Measurements from ENCODE around the gene FUBP3.

Gene FUBP3

DNA sequence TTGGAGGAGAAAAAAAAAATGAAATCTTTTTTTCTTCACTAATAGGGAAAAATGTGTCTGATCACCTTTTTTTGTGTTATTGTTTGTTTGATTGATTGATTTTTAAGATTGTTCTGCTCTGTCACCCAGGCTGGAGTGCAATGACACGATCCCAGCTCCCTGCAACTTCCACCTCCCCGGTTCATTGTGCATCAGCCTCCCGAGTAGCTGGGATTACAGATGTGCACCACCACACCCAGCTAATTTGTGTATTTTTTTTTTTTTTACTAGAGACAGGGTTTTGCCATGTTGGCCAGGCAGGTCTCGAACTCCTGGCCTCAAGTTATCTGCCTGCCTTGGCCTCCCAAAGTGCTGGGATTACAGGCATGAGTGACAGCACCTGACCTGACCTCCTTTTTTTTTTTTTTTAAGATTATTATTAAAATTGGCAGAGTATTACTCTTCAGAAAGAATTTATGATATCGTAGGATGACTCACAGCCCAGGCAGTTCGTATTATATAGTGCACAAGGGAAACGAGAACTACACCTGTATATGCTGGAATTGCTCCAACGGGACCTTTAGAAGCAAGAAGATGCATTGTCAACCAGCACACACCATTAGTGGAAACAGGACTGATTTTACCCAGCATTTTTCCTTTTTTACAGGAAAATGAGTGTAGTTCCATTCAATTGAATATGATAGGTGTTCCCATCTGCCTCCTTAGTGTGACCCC lies 27.7 kb downstream of the FUBP3 start:
- DNase-seq (ENCODE audit: insufficient read length, low spot score), result no peak
- no peak for FAIRE-seq

- no peak for FAIRE-seq
- DNase-seq (ENCODE audit: insufficient read length, low spot score), result no peak
Measured at GRCh38 chr9:130607640-130608420, 28.5 kb downstream of the FUBP3 start.

DNA sequence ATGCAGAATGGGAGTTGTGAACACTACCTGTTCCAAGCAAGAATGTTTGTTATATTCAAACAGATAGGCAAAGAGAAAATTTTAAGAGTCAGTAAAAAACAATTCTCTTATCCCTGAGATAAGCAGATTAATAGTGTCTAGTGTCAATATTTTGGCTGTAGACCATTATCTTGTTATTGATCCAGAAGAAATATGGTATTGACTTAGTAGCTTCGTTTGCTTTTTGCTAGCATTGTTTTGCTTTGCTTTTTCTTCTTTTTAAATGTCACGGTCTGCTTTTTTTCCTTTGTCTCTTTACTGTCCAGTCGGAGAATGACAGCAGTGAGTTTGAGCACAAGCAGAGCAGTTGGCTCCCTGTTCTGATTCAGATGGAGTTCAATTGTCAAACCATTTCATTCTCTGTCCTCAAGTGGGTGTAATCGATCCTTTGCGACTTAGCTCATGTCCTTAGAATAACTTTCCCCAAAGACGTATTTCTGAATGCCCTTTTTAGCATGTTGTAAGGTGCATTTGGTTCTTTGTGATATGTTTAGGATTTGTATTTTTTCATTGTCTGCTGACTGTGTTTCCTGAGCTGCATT lies 29.3 kb downstream of the FUBP3 start:
- FAIRE-seq, result no peak
- no peak for DNase-seq (ENCODE audit: insufficient read length, low spot score)

GRCh38 chr9:130609163-130609562 lies 29.8 kb downstream of the FUBP3 start:
- DNase-seq (ENCODE audit: insufficient read length, low spot score) (no peak), FAIRE-seq (no peak)

GRCh38 chr9:130610862-130611707 lies 31.7 kb downstream of the FUBP3 start:
- DNase-seq (ENCODE audit: insufficient read length, low spot score), result no peak
- no peak for FAIRE-seq

GRCh38 chr9:130616451-130616850 lies 37.1 kb downstream of the FUBP3 start:
- no peak for DNase-seq (ENCODE audit: insufficient read length, low spot score)
- no peak for FAIRE-seq

- no peak for DNase-seq (ENCODE audit: insufficient read length, low spot score)
- no peak for FAIRE-seq
Measured at GRCh38 chr9:130623466-130623865, 44.1 kb downstream of the FUBP3 start.

DNA sequence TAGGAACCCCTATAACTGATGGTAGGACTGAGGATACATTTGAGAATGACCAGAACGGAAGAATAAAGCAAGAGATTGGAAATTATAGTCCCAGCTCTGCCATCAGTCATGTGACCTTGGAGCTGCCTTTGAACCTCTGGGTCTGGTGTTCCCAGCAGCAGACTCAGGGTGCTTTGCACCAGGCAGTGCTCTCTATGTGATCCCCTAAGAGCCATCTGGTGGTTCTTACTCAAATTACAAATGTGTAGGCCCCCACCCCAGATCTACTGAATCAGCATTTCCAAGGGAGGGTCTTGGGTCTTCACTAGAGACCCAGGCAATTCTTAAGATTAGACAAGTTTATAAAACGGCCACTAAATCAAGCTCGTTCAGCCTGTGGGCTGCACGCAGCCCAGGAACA lies 44.8 kb downstream of the FUBP3 start:
- DNase-seq (ENCODE audit: insufficient read length, low spot score) (no peak), FAIRE-seq (no peak)

GRCh38 chr9:130626249-130626996 lies 47.0 kb downstream of the FUBP3 start:
- DNase-seq (ENCODE audit: insufficient read length, low spot score), result no peak
- no peak for FAIRE-seq

DNA sequence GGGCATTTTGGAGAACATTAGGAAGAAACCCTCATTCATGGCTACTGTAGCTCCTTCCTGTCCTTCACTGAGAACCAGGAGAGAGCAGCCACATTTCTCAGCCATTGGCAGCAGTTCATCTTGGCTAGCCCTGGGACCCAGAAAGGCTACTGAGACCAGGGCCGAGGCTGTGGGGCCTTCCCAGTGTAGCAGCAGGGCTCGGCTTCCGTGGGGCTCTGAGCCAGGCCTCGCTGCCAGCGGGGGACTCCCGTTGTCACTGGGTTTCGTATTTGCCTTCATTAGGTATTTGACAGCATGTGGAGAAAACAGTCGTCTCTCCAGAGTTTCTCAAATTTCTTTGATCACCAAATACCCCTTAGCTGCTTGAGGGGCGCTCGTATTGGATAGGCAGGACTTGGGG lies 47.7 kb downstream of the FUBP3 start:
- DNase-seq (ENCODE audit: insufficient read length, low spot score) (no peak), FAIRE-seq (no peak)

GRCh38 chr9:130627896-130628792 lies 48.8 kb downstream of the FUBP3 start:
- no peak for DNase-seq (ENCODE audit: insufficient read length, low spot score)
- FAIRE-seq, result no peak

DNA sequence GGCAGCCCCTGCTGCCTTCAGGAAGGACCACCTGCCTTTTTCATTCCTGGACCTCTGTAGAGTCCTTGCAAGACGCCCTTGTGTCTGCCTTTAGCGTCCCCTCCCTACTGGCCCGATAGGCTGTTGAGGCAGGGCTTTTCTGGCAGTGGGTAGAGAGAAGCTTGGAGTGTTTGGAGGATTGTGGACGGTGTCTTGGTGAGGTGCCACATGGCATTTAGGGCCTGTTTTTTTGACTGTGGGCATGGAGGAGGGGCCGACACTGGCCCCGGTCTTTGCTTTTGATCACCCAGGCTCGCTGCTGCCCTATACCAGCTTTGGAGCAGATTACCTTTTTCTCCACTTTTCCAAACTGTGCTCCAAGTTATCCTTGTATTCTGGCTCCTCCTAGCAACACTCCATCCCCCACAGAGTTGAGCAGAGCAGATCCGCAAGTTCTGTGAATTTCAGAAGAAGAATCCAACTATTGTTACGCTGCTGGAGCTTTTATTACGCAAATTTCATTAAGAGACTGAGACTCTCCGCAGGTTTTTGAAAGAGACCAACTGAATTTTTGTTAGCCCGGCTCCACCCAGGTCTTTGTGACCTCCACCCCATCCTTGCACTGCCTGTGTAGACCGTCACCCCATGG lies 50.2 kb downstream of the FUBP3 start:
- DNase-seq (ENCODE audit: insufficient read length, low spot score), result no peak
- FAIRE-seq, result no peak

GRCh38 chr9:130630071-130630450 lies 50.7 kb downstream of the FUBP3 start:
- DNase-seq (ENCODE audit: insufficient read length, low spot score) (no peak), FAIRE-seq (no peak)

GRCh38 chr9:130630506-130631330 lies 51.3 kb downstream of the FUBP3 start:
- DNase-seq (ENCODE audit: insufficient read length, low spot score), result no peak
- FAIRE-seq, result no peak

GRCh38 chr9:130631331-130632080 lies 52.1 kb downstream of the FUBP3 start:
- DNase-seq (ENCODE audit: insufficient read length, low spot score) (no peak), FAIRE-seq (no peak)

GRCh38 chr9:130632081-130632710 lies 52.8 kb downstream of the FUBP3 start:
- DNase-seq (ENCODE audit: insufficient read length, low spot score) (no peak), FAIRE-seq (no peak)

GRCh38 chr9:130632841-130633240 lies 53.5 kb downstream of the FUBP3 start:
- no peak for FAIRE-seq
- no peak for DNase-seq (ENCODE audit: insufficient read length, low spot score)

Data from GM19239 (cell line).